Activated CD8-positive, alpha-beta memory T cell treated with anti-CD3 and anti-CD28 coated beads for 24 hours (primary cell): ENCODE measurements around the gene RECK.

Experiments used
- DNase-seq: peaks from one replicate; pipeline ENCODE4 v3.0.0-alpha.2; 2020

RECK gene

DNA sequence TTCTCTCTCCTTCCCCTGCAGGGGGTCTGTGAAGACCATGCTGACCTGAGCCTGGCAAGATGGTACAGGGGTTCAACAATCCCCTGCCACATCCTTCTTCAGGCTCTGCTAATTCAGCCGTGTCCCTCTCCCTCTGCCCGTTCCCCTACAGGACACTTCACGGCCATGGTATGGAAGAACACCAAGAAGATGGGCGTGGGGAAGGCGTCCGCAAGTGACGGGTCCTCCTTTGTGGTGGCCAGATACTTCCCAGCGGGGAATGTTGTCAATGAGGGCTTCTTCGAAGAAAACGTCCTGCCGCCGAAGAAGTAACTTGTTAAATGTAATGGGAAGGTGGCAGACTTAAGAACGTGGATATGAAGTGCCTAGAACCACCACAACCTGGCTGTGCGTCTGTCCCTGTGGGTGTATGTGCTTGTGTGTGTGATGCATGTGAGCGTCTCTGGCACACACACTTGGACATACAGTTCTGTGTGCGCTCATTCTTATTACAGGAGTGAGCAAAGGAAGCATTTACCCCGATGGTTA lies 125.6 kb downstream of the RECK start:
- no peak for DNase-seq

DNA sequence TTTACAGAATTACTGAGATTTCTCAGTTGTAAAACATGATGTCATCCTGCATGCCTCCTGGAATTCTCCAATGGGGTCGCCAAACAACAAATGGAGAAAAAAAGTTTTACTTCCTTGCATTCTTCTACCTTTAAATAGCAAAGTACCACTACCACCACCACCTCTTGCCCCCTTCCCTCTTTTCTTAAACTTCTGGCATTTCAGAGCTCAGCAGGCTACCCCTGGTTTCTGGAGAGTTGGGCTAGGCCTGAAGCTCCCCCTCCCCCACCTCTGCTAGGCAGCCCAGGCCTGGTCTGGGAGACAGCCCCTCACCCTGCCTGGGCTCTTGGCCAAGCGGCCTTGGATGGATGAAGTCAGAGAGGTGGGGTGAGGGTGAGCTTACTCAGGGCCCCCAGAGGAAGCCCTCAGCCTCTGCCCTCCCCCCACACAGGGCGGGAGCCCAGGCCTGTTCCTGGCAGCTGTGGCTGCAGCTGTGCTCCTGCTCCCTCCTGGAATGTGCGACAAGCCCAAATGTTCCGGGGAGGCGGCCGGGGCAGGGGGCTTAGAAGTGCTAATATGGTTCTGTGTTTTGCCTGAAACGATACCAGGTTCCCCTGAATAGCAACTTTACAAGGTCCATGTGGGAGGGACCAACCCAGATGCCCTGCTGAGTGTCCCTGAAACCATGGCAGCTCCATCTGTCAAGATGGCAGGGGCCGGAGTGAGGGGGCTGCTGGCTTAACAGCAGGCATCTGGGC lies 126.5 kb downstream of the RECK start:
- no peak for DNase-seq

DNA sequence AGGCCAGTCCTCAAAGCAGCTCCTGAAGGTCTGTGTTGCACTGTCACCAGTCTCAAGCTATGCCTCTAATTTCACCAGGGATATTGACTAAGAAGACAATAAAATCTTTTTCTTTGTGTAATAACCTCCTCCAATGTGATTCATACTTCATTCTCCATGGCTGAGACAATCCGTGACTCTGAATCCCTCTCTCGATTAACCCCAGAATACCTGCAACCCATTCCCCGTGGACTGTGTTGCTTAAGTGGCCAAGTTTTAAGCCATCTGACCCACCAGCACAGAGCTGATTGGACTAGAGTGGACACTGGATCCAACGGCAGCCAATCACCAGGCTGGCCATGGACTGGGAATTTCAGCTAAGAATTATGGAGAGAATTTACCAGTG lies 127.1 kb downstream of the RECK start:
- DNase-seq = no peak

DNA sequence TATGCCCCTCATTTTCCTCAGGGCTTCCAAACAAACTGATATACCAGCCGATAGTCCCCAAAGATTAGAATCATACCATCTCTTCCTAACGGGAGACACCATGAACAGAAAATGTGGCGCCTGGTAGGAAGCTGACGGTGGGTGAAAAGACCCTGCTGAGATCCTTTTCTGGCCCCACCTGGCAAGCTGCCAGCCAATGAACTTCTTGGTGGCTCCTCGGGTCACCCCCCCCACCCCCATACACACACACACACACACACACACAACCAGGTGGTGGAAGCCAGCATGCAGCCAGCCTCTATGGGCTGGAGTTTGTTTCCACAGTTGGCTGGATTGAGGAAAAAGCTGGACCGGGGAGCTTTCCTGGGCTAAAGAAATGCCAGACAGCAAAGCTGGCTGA lies 127.7 kb downstream of the RECK start:
- DNase-seq = no peak

DNA sequence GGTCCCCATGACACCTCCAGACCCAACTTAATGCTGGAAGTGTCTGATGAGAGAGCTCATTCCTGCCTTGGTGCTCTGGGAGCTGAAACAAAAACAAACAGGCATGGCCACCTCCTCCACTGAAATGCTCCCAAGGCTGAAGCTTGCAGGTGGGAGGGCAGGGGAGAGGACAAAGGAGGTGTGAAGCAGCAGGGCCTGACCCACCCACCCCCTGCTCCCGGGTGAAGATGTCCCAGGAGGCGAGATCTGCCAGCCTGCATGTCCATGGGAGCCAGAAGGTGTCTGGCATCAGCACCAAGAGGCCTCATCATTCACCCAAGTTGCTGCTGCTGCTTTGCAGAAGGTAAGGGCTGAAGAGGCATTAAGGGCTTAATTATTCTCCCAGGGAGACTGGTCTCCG lies 128.3 kb downstream of the RECK start:
- DNase-seq = no peak

DNA sequence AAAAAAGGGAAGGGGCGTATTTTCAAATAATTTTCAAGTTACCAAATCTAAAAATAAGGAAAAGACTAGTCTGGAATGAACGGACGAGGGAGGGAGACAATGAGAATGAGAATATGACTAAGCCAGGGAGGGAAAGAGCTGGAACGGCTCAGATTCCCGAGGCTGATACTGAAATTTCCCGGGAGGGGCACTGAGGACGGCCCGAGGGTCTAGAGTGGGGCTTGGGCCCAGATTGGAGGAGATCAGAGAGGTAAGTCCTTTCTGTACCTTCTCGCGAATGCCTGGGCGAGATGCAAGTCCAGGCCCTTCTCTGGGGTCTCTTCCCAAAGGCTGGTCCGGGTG lies 129.1 kb downstream of the RECK start:
- DNase-seq = no peak

DNA sequence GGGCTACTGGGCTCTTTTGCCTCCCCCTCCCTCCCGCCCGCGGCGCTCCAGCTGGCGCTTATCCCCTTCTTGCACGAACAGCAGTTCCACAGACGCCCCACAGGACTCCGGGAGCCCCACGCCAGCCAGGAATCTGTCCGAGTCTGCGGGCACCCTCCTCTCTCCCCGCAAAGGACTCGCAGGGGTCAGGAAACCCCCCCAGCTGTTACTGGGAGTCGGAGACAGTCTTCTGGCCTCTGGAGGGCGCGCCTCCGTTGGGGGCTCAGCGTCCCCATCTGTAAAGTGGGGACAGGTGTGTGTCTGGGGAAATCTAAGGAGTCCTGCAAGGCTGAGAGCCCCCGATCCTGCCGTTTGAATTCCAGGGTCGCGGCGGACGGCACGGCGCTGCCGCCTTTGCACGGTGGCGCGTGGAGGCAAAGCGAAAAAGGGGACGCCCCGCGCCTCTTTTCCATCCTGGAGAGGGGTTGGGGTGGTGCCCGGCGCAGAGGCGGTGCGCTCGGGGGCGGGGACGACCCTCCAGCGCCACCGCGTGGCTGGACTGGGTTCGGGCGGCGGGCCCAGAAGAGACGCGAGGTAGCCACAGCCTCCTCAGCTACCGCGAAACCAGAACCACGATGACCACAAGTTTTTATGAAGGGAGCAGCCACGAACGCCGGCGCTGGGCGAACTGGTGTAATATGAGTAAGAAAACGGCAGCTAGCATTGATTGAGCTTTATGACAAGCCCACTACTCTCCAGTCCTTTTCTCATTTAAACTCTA lies 129.6 kb downstream of the RECK start:
- peak; percentile 96 for DNase-seq

DNA sequence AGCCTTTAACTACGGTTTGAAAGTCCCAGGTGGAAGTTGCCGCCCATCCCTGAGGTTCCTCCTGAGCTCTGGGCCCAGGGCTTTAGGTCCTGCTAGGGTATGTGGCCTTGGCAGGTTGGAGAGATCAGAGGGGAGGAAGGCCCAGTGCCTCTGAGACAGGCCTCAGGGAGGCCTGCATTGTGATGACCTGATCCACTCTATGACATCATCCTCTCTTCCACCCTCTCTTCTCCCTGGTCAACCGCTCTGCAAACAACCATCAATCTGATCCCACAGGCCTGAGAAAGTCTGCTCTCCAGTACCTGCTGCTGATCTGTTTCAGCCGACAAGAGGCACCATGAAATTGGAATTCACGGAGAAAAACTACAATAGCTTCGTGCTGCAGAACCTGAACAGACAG lies 132.5 kb downstream of the RECK start, which contains the start of gene CCIN:
Gene CCIN (plus strand): TSS at position 223 of the 400 bp plus-strand sequence. CDS start 115 bp downstream, at position 338.
- DNase-seq = no peak

DNA sequence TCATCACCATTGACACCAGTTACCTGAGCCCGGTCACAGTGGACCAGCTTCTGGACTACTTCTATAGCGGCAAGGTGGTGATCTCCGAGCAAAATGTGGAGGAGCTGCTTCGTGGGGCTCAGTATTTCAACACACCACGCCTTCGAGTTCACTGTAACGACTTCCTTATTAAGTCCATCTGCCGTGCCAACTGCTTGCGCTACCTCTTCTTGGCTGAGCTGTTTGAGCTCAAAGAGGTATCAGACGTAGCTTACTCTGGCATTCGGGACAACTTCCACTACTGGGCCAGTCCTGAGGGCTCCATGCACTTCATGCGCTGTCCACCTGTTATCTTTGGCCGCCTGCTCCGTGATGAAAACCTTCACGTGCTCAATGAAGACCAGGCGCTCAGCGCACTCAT lies 133.0 kb downstream of the RECK start:
- no peak for DNase-seq

DNA sequence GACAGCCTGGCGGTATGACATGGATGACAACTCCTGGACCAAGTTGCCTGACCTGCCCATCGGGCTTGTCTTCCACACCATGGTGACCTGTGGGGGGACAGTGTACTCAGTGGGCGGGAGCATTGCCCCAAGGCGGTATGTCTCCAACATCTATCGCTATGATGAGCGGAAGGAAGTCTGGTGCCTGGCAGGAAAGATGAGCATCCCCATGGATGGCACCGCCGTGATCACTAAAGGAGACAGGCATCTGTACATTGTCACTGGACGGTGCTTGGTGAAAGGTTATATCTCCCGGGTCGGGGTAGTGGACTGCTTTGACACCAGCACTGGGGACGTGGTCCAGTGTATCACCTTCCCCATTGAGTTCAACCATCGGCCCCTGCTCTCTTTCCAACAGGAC lies 133.8 kb downstream of the RECK start:
- DNase-seq = no peak

DNA sequence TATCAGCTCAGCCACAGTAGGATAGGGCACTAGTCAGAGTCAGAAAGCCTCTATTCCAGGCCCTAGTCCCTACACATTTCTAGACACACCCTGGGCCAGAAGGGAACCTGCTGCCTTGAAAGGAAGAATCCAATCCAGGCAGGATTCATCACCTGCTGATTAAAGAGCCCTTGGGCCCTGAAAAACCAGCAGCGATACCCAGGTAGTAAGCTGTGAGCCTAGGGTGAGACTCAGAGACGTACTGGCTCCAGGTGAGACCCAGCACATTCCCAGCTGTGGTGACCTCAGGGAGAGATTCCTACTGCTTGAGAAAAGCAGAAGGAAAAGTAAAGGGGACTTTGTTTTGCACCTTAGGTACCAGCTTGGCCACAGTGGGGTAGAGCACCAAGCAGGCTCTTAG lies 137.1 kb downstream of the RECK start:
- DNase-seq = no peak
